ENCODE data around the gene GCC2. TPM values are rescaled to one million over a fixed set of nuclear protein-coding genes. Genes with fewer than 3 reads are reported as not detected.

Gene GCC2
- total RNA-seq, 1 experiment from 2014 or later, result 28.2 TPM

DNA sequence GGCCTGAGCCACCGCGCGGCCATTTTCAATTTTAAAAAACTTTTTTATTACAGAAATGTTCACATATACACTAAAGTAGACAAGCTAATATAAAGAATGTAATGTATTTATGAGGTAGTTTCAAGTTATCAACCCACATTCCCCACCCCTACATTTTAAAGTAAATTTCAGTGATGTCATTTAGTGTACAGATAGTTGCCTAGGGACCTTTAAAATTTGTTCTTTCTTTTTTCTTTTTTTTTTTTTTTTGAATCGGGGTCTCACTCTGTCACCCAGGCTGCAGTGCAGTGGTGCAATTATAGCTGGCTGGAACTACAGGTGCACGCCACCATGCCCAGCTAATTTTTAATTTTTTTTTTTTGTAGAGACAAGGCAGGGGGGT is 82.7 kb downstream of the GCC2 start:
- no peak overlapping the region for H3K27ac ChIP-seq (ENCODE audit: low read depth, low read length)
- no peaks in the 10 kb centered on the region for H3K36me3 ChIP-seq (ENCODE audit: control insufficient read depth in 1 of 2, insufficient read depth in 2 of 2, low read length in 2 of 2)
- H3K27me3 ChIP-seq (ENCODE audit: insufficient read depth, low read length), result no peaks in the 10 kb centered on the region
- ATAC-seq (no peak), DNase-seq (ENCODE audit: low read depth, low spot score) (no peak)
- no TSS peak for BruUV-seq (replicated peaks)
- H2AFZ ChIP-seq (ENCODE audit: low read depth, low read length, poor library complexity, severe bottlenecking), result no peak overlapping the region
- no peaks in the 10 kb centered on the region for H4K20me1 ChIP-seq (ENCODE audit: insufficient read depth)
- ChIA-PET POLR2A (no interaction called here), RAD21 (ENCODE audit: low non-redundant PET in 1 of 2, low total read pairs in 2 of 2, uncharacterized antibody in 2 of 2, unreplicated experiment in 2 of 2) (no interaction called here), CTCF (no interaction called here)
- H3K9me2 ChIP-seq (ENCODE audit: insufficient read depth), result no peaks in the 10 kb centered on the region
- H3K4me3 ChIP-seq (replicated peaks in 1 of 2; ENCODE audit: low read depth in 1 of 2, low read length in 2 of 2), result no peak overlapping the region
- intact Hi-C loops (cut with micrococcal nuclease), result no loop called here
- no peak for TF ChIP-seq EZH2 (IDR thresholded peaks at IDR 0.05)
- TF ChIP-seq SIN3A (IDR thresholded peaks at IDR 0.05; ENCODE audit: low read depth), result no peak
- no peak for TF ChIP-seq JUND (IDR thresholded peaks at IDR 0.05)
- TF ChIP-seq SRF (IDR thresholded peaks at IDR 0.05; ENCODE audit: low read depth), result no peak
- TF ChIP-seq, protein P1, sequence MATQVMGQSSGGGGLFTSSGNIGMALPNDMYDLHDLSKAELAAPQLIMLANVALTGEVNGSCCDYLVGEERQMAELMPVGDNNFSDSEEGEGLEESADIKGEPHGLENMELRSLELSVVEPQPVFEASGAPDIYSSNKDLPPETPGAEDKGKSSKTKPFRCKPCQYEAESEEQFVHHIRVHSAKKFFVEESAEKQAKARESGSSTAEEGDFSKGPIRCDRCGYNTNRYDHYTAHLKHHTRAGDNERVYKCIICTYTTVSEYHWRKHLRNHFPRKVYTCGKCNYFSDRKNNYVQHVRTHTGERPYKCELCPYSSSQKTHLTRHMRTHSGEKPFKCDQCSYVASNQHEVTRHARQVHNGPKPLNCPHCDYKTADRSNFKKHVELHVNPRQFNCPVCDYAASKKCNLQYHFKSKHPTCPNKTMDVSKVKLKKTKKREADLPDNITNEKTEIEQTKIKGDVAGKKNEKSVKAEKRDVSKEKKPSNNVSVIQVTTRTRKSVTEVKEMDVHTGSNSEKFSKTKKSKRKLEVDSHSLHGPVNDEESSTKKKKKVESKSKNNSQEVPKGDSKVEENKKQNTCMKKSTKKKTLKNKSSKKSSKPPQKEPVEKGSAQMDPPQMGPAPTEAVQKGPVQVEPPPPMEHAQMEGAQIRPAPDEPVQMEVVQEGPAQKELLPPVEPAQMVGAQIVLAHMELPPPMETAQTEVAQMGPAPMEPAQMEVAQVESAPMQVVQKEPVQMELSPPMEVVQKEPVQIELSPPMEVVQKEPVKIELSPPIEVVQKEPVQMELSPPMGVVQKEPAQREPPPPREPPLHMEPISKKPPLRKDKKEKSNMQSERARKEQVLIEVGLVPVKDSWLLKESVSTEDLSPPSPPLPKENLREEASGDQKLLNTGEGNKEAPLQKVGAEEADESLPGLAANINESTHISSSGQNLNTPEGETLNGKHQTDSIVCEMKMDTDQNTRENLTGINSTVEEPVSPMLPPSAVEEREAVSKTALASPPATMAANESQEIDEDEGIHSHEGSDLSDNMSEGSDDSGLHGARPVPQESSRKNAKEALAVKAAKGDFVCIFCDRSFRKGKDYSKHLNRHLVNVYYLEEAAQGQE (IDR thresholded peaks at IDR 0.05; ENCODE audit: low read depth), result no peak
- TF ChIP-seq EGR1 (IDR thresholded peaks at IDR 0.05; ENCODE audit: low read depth), result no peak
- no peak for TF ChIP-seq RAD21 (IDR thresholded peaks at IDR 0.05; ENCODE audit: low read depth)
- TF ChIP-seq ELF1 (IDR thresholded peaks at IDR 0.05; ENCODE audit: borderline replicate concordance, low read depth), result no peak
- no peak for TF ChIP-seq TCF7L2 (IDR thresholded peaks at IDR 0.05; ENCODE audit: borderline replicate concordance, extremely low read depth, insufficient read depth, insufficient read length)
- no peak for TF ChIP-seq ZFX (IDR thresholded peaks at IDR 0.05)
- TF ChIP-seq, protein P2, sequence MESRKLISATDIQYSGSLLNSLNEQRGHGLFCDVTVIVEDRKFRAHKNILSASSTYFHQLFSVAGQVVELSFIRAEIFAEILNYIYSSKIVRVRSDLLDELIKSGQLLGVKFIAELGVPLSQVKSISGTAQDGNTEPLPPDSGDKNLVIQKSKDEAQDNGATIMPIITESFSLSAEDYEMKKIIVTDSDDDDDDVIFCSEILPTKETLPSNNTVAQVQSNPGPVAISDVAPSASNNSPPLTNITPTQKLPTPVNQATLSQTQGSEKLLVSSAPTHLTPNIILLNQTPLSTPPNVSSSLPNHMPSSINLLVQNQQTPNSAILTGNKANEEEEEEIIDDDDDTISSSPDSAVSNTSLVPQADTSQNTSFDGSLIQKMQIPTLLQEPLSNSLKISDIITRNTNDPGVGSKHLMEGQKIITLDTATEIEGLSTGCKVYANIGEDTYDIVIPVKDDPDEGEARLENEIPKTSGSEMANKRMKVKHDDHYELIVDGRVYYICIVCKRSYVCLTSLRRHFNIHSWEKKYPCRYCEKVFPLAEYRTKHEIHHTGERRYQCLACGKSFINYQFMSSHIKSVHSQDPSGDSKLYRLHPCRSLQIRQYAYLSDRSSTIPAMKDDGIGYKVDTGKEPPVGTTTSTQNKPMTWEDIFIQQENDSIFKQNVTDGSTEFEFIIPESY (IDR thresholded peaks at IDR 0.05; ENCODE audit: extremely low read depth, insufficient replicate concordance, low read length), result no peak
- no peak for TF ChIP-seq FOSL1 (IDR thresholded peaks at IDR 0.05; ENCODE audit: low read depth)
- TF ChIP-seq YY1 (IDR thresholded peaks at IDR 0.05; ENCODE audit: extremely low read depth, insufficient replicate concordance, low read depth, low read length), result no peak
- TF ChIP-seq, protein P3, sequence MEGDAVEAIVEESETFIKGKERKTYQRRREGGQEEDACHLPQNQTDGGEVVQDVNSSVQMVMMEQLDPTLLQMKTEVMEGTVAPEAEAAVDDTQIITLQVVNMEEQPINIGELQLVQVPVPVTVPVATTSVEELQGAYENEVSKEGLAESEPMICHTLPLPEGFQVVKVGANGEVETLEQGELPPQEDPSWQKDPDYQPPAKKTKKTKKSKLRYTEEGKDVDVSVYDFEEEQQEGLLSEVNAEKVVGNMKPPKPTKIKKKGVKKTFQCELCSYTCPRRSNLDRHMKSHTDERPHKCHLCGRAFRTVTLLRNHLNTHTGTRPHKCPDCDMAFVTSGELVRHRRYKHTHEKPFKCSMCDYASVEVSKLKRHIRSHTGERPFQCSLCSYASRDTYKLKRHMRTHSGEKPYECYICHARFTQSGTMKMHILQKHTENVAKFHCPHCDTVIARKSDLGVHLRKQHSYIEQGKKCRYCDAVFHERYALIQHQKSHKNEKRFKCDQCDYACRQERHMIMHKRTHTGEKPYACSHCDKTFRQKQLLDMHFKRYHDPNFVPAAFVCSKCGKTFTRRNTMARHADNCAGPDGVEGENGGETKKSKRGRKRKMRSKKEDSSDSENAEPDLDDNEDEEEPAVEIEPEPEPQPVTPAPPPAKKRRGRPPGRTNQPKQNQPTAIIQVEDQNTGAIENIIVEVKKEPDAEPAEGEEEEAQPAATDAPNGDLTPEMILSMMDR (IDR thresholded peaks at IDR 0.05 in 2 of 3, conservative IDR thresholded peaks at IDR 0.05 in 1 of 3; ENCODE audit: borderline replicate concordance in 1 of 3, insufficient read depth in 1 of 3, low read depth in 2 of 3, low read length in 2 of 3), result no peak
- TF ChIP-seq ZNF274 (IDR thresholded peaks at IDR 0.05; ENCODE audit: low read depth, low read length), result no peak
- no peak for TF ChIP-seq SP1 (IDR thresholded peaks at IDR 0.05; ENCODE audit: low read depth)
- no peak for TF ChIP-seq POLR2AphosphoS5 (IDR thresholded peaks at IDR 0.05; ENCODE audit: low read depth, low read length)
- no peak for TF ChIP-seq EZH2phosphoT487 (IDR thresholded peaks at IDR 0.05; ENCODE audit: borderline replicate concordance)
- TF ChIP-seq CBX3 (IDR thresholded peaks at IDR 0.05; ENCODE audit: low read depth), result no peak
- peaks cover 21% of the 10 kb centered on the region for H3K79me2 ChIP-seq (ENCODE audit: insufficient read depth, low read length)
- H3K9ac ChIP-seq (ENCODE audit: low read length), result no peak overlapping the region
- H3K9me3 ChIP-seq (ENCODE audit: control insufficient read depth in 1 of 2, insufficient read depth in 1 of 2, low read depth in 1 of 2, low read length in 2 of 2), result no peaks in the 10 kb centered on the region
- H3K4me1 ChIP-seq (ENCODE audit: control insufficient read depth in 1 of 2, insufficient read depth in 2 of 2, low read length in 2 of 2), result peaks cover 14 to 28% of the 10 kb centered on the region in 2 experiments
- H3K4me2 ChIP-seq (ENCODE audit: low read length), result no peak overlapping the region
